ENCODE data around the gene GPR162.

DNA sequence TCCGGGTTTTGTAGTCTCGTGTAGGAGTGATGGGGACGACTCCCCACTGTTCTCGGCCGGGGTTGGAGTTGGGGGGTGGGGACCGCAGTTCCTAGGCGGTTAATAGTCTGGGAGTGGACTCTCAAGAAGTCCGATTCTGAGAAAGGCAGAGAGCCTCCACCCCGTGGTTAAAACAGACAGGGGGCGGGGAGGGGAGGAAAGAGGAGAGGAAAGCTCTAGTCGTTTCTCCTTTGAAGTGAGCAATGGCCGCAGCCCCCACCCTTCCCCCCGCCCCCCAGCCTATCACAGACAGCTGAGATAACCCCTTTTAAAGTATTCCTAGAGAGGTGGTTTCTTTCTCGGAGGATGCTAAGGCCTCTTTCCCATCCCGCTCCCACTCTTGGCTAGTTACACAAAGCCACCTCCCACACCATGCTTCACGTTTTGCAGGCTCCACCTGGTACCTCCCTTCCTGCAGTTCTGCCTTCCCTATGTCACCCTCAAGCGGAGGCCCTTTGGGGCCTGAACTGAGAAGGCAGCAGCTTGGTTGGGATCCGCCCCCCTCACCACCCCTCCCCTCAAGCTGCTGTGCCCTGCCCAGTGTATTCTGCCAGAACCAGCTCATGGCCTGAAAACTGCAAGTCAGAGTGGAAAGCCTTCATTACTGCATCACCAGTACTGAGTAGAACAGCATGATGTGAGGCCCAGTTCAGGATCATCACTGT lies 31.2 kb downstream of the GPR162 start:
- no peak for TF ChIP-seq POLR2A (IDR thresholded peaks at IDR 0.05)
- TF ChIP-seq, protein P1, sequence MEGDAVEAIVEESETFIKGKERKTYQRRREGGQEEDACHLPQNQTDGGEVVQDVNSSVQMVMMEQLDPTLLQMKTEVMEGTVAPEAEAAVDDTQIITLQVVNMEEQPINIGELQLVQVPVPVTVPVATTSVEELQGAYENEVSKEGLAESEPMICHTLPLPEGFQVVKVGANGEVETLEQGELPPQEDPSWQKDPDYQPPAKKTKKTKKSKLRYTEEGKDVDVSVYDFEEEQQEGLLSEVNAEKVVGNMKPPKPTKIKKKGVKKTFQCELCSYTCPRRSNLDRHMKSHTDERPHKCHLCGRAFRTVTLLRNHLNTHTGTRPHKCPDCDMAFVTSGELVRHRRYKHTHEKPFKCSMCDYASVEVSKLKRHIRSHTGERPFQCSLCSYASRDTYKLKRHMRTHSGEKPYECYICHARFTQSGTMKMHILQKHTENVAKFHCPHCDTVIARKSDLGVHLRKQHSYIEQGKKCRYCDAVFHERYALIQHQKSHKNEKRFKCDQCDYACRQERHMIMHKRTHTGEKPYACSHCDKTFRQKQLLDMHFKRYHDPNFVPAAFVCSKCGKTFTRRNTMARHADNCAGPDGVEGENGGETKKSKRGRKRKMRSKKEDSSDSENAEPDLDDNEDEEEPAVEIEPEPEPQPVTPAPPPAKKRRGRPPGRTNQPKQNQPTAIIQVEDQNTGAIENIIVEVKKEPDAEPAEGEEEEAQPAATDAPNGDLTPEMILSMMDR (IDR thresholded peaks at IDR 0.05): no peak
